ENCODE results near the gene NAXE.

- TF ChIP-seq CTCF (IDR thresholded peaks at IDR 0.05; ENCODE audit: insufficient read depth, low read depth, low read length), result no peak
- TF ChIP-seq EZH2 (IDR thresholded peaks at IDR 0.05; ENCODE audit: insufficient read depth, low read length), result no peak
These were observed 8.2 kb downstream of the NAXE start for GRCh38 chr1:156599811-156600210.
